Measurements from ENCODE around the gene ILDR2. TPM values are rescaled to one million over a fixed set of nuclear protein-coding genes. Genes with fewer than 3 reads are reported as not detected.
A peak's percentile ranks its signal among the peaks of the same experiment; 100 is the strongest.

ILDR2 gene
- total and polyA plus RNA-seq, 10 of the 15 experiments (the other 5 are each of a cell fraction or from before 2014, with no cell fraction given): 0.05 to 5.3 (median 1.9) TPM

- POLR2A ChIA-PET: no interaction called here
- no peaks in the 10 kb centered on the region for H3K9me3 ChIP-seq (replicated peaks; ENCODE audit: control insufficient read depth, insufficient read depth, low read length)
- BruUV-seq (replicated peaks): no TSS peak
- no peak overlapping the region for H3K9ac ChIP-seq (ENCODE audit: control insufficient read depth, insufficient read depth, low read length)
- no peaks in the 10 kb centered on the region for H3K79me2 ChIP-seq (ENCODE audit: control insufficient read depth, insufficient read depth, low read length)
- DNase-seq (ENCODE audit: low read depth, low spot score): no peak
- H3K27me3 ChIP-seq (replicated peaks in 1 of 2; ENCODE audit: control insufficient read depth in 2 of 2, insufficient read depth in 2 of 2, low read length in 1 of 2): peaks cover 0 to 2% of the 10 kb centered on the region in 2 experiments; a peak in 2 of 4 replicates
- no peak for ATAC-seq
- no peaks in the 10 kb centered on the region for H3K36me3 ChIP-seq (ENCODE audit: control insufficient read depth in 2 of 2, insufficient read depth in 2 of 2, low read length in 1 of 2)
- TF ChIP-seq MXI1 (IDR thresholded peaks at IDR 0.05; ENCODE audit: low read depth, low read length) (no peak), RAD21 (IDR thresholded peaks at IDR 0.05; ENCODE audit: insufficient read depth, low read depth, low read length) (no peak), RUNX3 (IDR thresholded peaks at IDR 0.05; ENCODE audit: low read length) (peak; percentile 60; the same call in 1 of the 2 replicates), ETV6 (conservative IDR thresholded peaks at IDR 0.05 in 1 of 2, IDR thresholded peaks at IDR 0.05 in 1 of 2; ENCODE audit: borderline replicate concordance in 1 of 2, low read depth in 1 of 2) (no peak)
- no peak overlapping the region for H2AFZ ChIP-seq (ENCODE audit: control insufficient read depth, low read depth, low read length)
- RAD21 ChIA-PET (ENCODE audit: unreplicated experiment): no interaction called here
- no peak overlapping the region for H3K4me2 ChIP-seq (ENCODE audit: control insufficient read depth, insufficient read depth)
- no peaks in the 10 kb centered on the region for H4K20me1 ChIP-seq (ENCODE audit: control insufficient read depth, insufficient read depth)
- intact Hi-C loops (cut with micrococcal nuclease; ENCODE audit: unreplicated experiment): no loop called here
- 30% methylated on average over 5 of the region's 5 CpGs for WGBS (ENCODE audit: insufficient coverage, insufficient replicate concordance, low lambda C conversion rate, missing lambda C conversion rate)
- no peak overlapping the region for H3K27ac ChIP-seq (ENCODE audit: control insufficient read depth, insufficient read depth)
- CTCF ChIA-PET: no interaction called here
- no peak overlapping the region for H3K4me3 ChIP-seq
- no peaks in the 10 kb centered on the region; the same call in 1 of the 2 replicates for H3K4me1 ChIP-seq (ENCODE audit: control insufficient read depth, insufficient read depth, low read length)
- SMC1A ChIA-PET (ENCODE audit: uncharacterized antibody, unreplicated experiment): interaction anchor here (1.1 to 2.0 kb wide), 2 partner anchors 115 to 117 kb away, joined by 3 to 7 read pairs; no protein-coding TSS in a partner anchor
- in situ Hi-C loops (cut with MboI): no loop called here
- no peak for FAIRE-seq
Measured at GRCh38 chr1:166944186-166944967, 31.0 kb downstream of the ILDR2 start.

- ChIA-PET RAD21 (ENCODE audit: unreplicated experiment) (no interaction called here), SMC1A (ENCODE audit: uncharacterized antibody, unreplicated experiment) (interaction anchor here (1.4 kb wide), 1 partner anchor 10 kb away, joined by 4 read pairs; no protein-coding TSS in a partner anchor), POLR2A (no interaction called here), CTCF (interaction anchor here (0.8 kb wide), 1 partner anchor 30 kb away, joined by 3 read pairs; no protein-coding TSS in a partner anchor)
- intact Hi-C loops (cut with micrococcal nuclease; ENCODE audit: unreplicated experiment): no loop called here
- Histone ChIP-seq H4K20me1 (ENCODE audit: control insufficient read depth, insufficient read depth) (no peaks in the 10 kb centered on the region), H3K4me1 (ENCODE audit: control insufficient read depth, insufficient read depth, low read length) (no peaks in the 10 kb centered on the region; the same call in 1 of the 2 replicates), H3K27ac (ENCODE audit: control insufficient read depth, insufficient read depth) (no peak overlapping the region), H3K4me2 (ENCODE audit: control insufficient read depth, insufficient read depth) (no peak overlapping the region), H3K9ac (ENCODE audit: control insufficient read depth, insufficient read depth, low read length) (no peak overlapping the region), H3K79me2 (ENCODE audit: control insufficient read depth, insufficient read depth, low read length) (no peaks in the 10 kb centered on the region), H3K4me3 (no peak overlapping the region), H3K36me3 (ENCODE audit: control insufficient read depth in 2 of 2, insufficient read depth in 2 of 2, low read length in 1 of 2) (no peaks in the 10 kb centered on the region; a peak in 1 of 4 replicates), H3K27me3 (replicated peaks in 1 of 2; ENCODE audit: control insufficient read depth in 2 of 2, insufficient read depth in 2 of 2, low read length in 1 of 2) (peaks cover 0 to 2% of the 10 kb centered on the region in 2 experiments; a peak in 2 of 4 replicates), H3K9me3 (replicated peaks; ENCODE audit: control insufficient read depth, insufficient read depth, low read length) (no peaks in the 10 kb centered on the region), H2AFZ (ENCODE audit: control insufficient read depth, low read depth, low read length) (no peak overlapping the region)
- in situ Hi-C loops (cut with MboI): no loop called here
- no peak for DNase-seq (ENCODE audit: low read depth, low spot score)
- 67% methylated on average over 5 of the region's 5 CpGs for WGBS (ENCODE audit: insufficient coverage, insufficient replicate concordance, low lambda C conversion rate, missing lambda C conversion rate)
- ATAC-seq: no peak
- BruUV-seq (replicated peaks): no TSS peak
- no peak for FAIRE-seq
- TF ChIP-seq ZNF274 (IDR thresholded peaks at IDR 0.05; ENCODE audit: insufficient read depth, insufficient read length) (no peak), MAX (IDR thresholded peaks at IDR 0.05; ENCODE audit: low read depth, low read length) (no peak), PAX8 (IDR thresholded peaks at IDR 0.05) (no peak), MEF2A (IDR thresholded peaks at IDR 0.05; ENCODE audit: insufficient read depth, low read depth, low read length) (no peak), DPF2 (IDR thresholded peaks at IDR 0.05) (no peak), BACH1 (IDR thresholded peaks at IDR 0.05; ENCODE audit: borderline replicate concordance) (no peak), TAF1 (IDR thresholded peaks at IDR 0.05; ENCODE audit: borderline replicate concordance, low read depth, low read length) (no peak), SUPT20H (IDR thresholded peaks at IDR 0.05; ENCODE audit: borderline replicate concordance, control insufficient read depth, low read depth, low read length) (no peak), TARDBP (IDR thresholded peaks at IDR 0.05; ENCODE audit: borderline replicate concordance) (no peak), FOXK2 (IDR thresholded peaks at IDR 0.05) (no peak), YBX1 (IDR thresholded peaks at IDR 0.05) (no peak)
- TF ChIP-seq, protein P1, sequence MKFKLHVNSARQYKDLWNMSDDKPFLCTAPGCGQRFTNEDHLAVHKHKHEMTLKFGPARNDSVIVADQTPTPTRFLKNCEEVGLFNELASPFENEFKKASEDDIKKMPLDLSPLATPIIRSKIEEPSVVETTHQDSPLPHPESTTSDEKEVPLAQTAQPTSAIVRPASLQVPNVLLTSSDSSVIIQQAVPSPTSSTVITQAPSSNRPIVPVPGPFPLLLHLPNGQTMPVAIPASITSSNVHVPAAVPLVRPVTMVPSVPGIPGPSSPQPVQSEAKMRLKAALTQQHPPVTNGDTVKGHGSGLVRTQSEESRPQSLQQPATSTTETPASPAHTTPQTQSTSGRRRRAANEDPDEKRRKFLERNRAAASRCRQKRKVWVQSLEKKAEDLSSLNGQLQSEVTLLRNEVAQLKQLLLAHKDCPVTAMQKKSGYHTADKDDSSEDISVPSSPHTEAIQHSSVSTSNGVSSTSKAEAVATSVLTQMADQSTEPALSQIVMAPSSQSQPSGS (IDR thresholded peaks at IDR 0.05; ENCODE audit: low read length): no peak
Measured at GRCh38 chr1:166939741-166940375, 35.5 kb downstream of the ILDR2 start.
